ENCODE measurements around the gene IDH3A.

The IDH3A gene

DNA sequence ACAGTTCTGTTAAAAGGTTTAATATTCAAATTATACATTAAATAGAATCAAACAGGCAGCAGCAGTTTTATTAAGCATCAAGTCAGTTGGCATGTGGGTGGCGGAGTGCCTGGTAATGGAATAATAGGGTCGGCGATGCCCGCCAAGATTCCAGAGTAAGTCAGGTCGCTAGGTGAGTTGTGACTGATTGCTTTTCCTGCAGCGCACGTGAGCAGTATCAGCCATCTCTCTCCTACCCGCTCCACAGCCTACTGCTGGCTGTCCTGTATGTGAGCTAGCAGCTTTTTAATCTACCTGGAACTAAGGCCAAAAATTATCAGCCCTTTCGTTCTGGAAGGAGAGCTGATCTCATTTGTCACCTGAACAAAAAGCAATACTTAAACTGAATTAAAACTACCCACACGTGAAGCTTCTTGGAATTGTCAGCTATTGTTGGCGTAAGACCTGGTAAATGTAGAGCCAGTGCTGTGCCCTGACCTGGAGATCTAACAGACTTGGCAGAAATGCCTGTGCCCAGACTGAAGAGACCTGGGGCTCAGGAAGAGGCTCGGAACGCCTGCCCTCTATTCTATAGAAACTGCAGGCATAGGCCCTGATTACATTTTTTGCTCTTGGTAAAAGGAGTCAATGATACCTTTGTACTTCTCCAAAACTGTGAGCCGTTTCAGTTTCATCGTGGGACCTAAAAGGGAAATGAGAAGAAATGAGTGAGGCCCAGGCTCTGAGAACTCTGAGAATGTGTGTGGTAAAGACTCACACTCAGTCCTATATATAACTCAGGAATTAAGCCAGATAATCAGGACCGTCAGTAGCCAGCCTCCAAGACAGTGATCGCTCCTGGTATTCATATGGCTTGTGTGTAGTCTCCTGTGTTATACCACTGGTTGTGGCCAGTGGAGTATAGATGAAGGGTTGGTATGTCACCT lies 21.9 kb downstream of the IDH3A start:
- H3K9me3 Mint-ChIP-seq = no peaks in the 10 kb centered on the region
- H3K36me3 Mint-ChIP-seq = peaks cover 60% of the 10 kb centered on the region
- H3K4me3 Mint-ChIP-seq = no peak overlapping the region
- peaks cover 28% of the 10 kb centered on the region for H3K4me1 Mint-ChIP-seq
- DNase-seq (ENCODE audit: low spot score in 2 of 2) = peak in 1 of 2 donors; percentile 32
- ATAC-seq = no peak
- H3K27ac Mint-ChIP-seq = no peak overlapping the region

DNA sequence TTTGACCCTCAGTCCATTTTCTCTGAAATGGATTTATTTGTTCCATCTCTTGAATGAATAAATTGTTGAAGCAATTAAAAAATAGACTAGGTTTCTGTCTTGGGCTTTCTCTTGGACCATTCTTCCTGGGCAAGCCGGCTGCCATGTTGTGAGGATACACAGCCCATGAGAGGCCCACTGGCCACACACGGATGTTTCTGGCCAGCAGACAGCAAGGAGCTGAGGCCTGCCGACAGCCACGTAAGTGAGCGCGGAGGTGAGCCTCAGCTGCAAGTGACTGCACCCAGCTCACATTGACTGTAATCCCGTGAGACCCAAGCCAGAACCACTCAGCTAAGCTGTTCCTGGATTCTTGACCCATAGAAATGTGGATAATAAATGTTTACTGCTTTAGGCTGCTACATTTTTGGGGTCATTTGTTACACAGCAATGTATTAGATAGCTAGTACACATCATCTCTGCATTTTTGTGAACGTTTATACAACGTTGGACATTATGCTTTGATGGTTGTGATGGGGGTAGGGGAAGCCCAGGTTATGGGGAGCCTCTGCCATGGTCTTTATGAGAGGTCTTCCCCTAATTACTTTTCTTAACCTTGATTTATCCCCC lies 22.8 kb downstream of the IDH3A start:
- DNase-seq (ENCODE audit: low spot score in 2 of 2) (peak in 1 of 2 donors; percentile 23), ATAC-seq (no peak)
- Mint-ChIP-seq H3K9me3 (no peaks in the 10 kb centered on the region), H3K4me1 (peaks cover 28% of the 10 kb centered on the region), H3K27ac (no peak overlapping the region), H3K36me3 (peaks cover 51% of the 10 kb centered on the region), H3K4me3 (no peak overlapping the region)

DNA sequence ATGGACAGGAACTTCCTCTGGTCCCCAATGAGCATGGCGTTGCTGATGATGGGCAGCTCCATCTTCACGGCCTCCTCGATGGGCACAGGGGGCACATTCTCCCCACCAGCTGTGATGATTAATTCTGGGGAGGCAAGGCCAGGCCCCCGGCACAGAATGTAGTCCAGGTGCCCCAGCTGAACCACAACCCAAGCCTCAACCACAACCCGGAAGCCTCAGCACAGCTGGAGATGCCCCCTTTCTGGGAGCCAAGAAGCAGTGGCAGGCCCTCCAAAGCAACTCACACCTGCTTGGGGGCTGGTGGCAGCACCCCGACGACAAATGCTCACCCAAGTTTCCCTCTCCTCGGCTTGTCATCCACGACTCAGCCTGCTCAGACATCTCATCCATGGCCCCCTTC lies 25.2 kb downstream of the IDH3A start:
- H3K27ac Mint-ChIP-seq = peak overlapping the region; percentile 3
- ATAC-seq (peak; percentile 50), DNase-seq (ENCODE audit: low spot score in 2 of 2) (no peak)
- H3K36me3 Mint-ChIP-seq = peaks cover 27% of the 10 kb centered on the region
- peaks cover 20% of the 10 kb centered on the region for H3K4me1 Mint-ChIP-seq
- H3K4me3 Mint-ChIP-seq = no peak overlapping the region
- H3K9me3 Mint-ChIP-seq = no peaks in the 10 kb centered on the region

DNA sequence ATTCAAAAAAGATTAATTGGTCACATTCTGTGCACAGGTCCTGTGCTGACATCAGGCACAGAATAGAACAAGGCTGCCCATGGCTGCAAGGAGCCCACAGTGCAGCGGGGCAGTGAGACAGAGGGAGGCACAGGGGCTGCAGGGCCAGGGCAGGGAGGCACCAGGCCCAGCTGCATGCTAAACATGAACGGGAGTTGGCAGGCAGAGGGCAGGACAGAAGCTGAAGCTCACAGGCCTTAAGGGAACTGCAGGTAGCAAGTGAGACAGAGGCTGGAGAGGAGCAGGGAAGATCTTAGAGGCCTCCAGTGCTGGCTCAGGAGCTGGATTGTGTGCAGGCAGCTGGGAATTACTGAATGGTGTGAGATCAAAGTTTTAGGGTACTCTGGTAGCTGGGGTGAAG lies 26.2 kb downstream of the IDH3A start:
- Mint-ChIP-seq H3K27ac (no peak overlapping the region), H3K4me1 (peaks cover 20% of the 10 kb centered on the region), H3K4me3 (no peak overlapping the region), H3K36me3 (peaks cover 18% of the 10 kb centered on the region), H3K9me3 (no peaks in the 10 kb centered on the region)
- ATAC-seq (no peak), DNase-seq (ENCODE audit: low spot score in 2 of 2) (peak in 1 of 2 donors; percentile 43)

DNA sequence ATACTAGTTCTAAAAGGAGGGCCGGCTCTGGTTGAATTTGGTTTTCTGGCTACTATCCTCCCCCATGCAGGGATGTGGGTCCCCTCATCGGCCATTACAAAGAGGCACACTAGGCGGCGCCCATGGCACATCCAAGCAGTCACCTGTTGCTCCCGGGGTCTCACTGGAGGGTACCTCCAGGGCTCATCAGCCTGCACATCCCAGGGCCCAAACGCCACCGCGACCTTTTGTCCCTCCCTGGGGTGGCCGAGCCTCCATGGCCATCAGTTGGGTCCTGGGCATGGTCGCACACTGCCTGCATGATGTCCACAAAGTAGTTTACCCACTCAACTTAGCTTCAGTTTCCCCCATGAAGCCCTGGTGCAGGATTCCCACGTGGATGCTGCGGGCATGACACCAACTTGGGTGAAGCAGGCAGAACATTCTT lies 28.3 kb downstream of the IDH3A start:
- peak; percentile 24 to 73 for DNase-seq (ENCODE audit: low spot score in 2 of 2)
- no peak overlapping the region for H3K4me3 Mint-ChIP-seq
- peaks cover 20% of the 10 kb centered on the region for H3K4me1 Mint-ChIP-seq
- H3K9me3 Mint-ChIP-seq = no peaks in the 10 kb centered on the region
- peaks cover 5% of the 10 kb centered on the region for H3K36me3 Mint-ChIP-seq
- peak; percentile 54 for ATAC-seq
- H3K27ac Mint-ChIP-seq = no peak overlapping the region

DNA sequence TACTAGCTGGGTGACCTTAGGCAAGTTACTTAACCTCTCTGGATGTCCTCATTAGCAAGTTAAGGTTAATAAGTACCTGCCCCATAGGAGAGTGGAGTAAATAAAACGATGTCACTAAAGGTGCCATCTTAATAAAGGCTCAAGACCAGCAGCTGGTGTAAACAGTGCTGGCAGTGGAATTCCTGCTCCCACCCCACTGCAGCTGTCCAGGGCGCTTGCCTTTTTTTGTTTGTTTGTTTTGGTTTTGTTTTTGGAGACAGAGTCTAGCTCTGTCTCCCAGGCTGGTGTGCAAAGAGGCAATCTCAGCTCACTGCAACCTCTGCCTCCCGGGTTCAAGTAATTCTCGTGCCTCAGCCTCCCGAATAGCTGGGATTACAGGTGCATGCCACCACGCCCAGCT lies 28.9 kb downstream of the IDH3A start:
- no peak for DNase-seq (ENCODE audit: low spot score in 2 of 2)
- no peak for ATAC-seq
- Mint-ChIP-seq H3K4me1 (peaks cover 20% of the 10 kb centered on the region), H3K9me3 (no peaks in the 10 kb centered on the region), H3K27ac (no peak overlapping the region), H3K4me3 (no peak overlapping the region), H3K36me3 (no peaks in the 10 kb centered on the region)

DNA sequence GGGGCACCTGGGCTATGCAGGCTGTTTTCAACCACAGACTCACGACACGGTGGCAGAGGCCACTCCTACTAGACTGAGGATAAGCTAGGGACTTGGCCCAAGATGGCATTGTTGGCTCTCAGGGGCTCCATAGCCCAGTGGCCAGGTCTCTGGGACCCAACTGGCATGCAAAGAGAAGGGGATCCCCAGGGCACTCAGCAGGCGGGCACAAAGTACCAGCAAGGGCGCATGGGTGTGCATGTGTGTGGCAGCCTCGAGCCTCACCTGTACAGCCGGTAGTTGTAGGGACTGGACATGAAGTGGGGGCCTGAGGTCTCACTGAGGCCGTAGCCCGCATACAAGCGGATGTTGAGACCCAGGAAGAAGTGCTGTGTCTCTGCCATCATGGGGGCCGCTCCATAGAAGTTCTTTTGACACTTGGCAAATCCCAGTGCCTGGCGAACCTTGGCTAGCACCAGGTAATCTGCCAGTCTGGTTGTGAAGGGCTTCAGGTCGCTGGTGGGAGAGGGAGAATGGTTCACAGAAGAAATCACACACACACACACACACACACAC lies 30.2 kb downstream of the IDH3A start:
- peaks cover 10% of the 10 kb centered on the region for H3K4me1 Mint-ChIP-seq
- H3K27ac Mint-ChIP-seq = no peak overlapping the region
- no peaks in the 10 kb centered on the region for H3K36me3 Mint-ChIP-seq
- ATAC-seq = no peak
- no peaks in the 10 kb centered on the region for H3K9me3 Mint-ChIP-seq
- H3K4me3 Mint-ChIP-seq = no peak overlapping the region
- DNase-seq (ENCODE audit: low spot score in 2 of 2) = peak in 1 of 2 donors; percentile 36

DNA sequence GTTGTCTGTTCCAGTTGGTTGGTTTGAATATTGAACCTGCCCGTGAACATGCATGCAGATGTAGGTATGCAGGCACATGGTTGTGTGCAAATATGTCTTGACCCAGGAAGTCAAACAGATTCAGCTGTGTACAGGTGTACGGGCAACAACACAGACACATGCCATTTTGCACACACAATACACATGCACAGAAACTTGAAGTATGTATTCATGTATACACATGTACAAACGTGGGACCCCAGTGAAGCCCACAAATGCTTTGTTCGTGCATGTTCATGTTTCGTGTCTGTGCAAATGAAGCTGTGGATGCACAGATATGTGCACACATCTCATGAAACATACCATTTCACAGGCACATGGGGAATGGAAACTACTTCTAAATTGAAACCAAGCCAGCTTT lies 30.7 kb downstream of the IDH3A start:
- peaks cover 4% of the 10 kb centered on the region for H3K4me1 Mint-ChIP-seq
- DNase-seq (ENCODE audit: low spot score in 2 of 2) = peak in 1 of 2 donors; percentile 35

DNA sequence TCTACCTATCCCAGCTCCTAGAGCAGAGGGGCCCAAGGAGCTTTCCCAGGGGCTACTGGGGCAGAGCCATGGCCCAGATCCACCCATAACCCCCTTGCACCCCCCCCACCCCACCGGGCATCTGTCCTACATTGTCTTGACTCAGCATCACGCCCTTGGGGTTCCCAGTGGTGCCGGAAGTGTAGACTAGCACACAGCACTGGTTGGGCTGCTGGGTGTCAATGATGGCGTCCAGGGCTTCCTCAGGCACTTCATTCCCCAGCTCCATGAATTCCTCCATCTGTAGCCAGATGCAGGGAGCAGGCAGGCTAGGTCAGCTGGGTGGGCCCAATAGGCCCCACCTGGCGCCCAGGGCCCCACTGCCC lies 33.2 kb downstream of the IDH3A start:
- H3K4me1 Mint-ChIP-seq = no peaks in the 10 kb centered on the region
- no peak overlapping the region for H3K4me3 Mint-ChIP-seq
- ATAC-seq (no peak), DNase-seq (ENCODE audit: low spot score in 2 of 2) (no peak)
- no peaks in the 10 kb centered on the region for H3K36me3 Mint-ChIP-seq
- no peaks in the 10 kb centered on the region for H3K9me3 Mint-ChIP-seq
- no peak overlapping the region for H3K27ac Mint-ChIP-seq

More for the DNA sequence above, 30.7 kb downstream of the IDH3A start:
- Mint-ChIP-seq H3K4me3 (no peak overlapping the region), H3K9me3 (no peaks in the 10 kb centered on the region), H3K27ac (no peak overlapping the region), H3K36me3 (no peaks in the 10 kb centered on the region)
- ATAC-seq = no peak

DNA sequence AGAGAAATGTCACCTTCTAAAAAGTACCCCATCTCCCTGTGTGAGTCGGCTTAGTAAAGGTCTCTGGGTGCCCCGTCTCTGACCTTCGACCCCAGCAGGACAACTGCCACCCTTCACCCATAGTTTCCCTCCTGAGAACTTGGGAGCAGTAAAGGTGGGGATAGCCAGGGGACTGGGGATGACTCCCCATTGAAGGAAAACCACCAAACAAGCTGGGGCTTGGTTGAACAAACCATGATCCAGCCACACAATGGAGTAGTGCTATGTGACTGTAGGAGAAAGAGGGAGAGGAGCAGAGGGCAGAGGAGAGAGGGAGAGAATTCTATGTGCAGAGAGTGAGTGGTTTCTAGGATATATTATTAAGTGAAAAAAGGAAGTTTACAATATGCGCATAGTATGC lies 33.7 kb downstream of the IDH3A start:
- no peak for ATAC-seq
- Mint-ChIP-seq H3K36me3 (no peaks in the 10 kb centered on the region), H3K27ac (no peak overlapping the region), H3K4me1 (no peaks in the 10 kb centered on the region), H3K9me3 (no peaks in the 10 kb centered on the region), H3K4me3 (no peak overlapping the region)
- DNase-seq (ENCODE audit: low spot score in 2 of 2) = no peak

DNA sequence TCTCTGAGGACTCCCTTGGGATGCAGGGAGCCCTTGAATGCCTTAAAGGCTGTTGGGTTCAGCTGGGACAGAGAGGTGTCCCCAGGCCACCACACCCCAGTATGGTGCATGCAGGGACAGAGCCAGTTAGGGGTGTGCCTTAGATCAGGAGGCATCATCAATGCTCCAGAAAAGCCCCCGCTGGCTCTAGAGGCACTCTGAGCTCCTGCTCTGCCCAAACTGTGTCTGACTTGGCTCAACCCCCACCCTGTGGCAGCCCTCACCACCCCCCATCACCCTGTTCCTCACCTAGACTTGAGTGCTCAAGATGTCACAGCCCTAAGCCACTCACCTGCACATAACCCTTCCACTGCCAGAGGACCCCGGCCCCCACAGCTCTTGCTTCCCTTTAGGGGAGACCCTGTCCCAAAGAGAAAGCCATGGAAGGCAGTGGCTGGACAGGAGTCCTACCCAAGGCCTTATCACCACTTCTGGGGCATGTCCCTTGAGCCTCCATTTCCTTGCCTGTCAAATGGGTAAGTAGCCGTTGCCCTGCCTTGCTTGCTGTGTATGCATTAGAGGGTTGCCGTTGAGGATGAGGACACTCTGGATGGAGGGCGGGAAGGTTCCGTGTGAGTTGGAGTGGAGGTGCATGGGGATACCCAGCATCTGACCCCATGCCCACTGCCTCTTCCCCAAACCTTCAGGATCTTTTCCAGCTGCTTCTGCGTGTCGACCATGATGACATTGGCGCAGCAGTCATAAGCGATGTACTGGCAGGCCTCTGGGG lies 43.8 kb downstream of the IDH3A start:
- Mint-ChIP-seq H3K4me3 (no peak overlapping the region), H3K36me3 (no peaks in the 10 kb centered on the region), H3K27ac (no peak overlapping the region)

DNA sequence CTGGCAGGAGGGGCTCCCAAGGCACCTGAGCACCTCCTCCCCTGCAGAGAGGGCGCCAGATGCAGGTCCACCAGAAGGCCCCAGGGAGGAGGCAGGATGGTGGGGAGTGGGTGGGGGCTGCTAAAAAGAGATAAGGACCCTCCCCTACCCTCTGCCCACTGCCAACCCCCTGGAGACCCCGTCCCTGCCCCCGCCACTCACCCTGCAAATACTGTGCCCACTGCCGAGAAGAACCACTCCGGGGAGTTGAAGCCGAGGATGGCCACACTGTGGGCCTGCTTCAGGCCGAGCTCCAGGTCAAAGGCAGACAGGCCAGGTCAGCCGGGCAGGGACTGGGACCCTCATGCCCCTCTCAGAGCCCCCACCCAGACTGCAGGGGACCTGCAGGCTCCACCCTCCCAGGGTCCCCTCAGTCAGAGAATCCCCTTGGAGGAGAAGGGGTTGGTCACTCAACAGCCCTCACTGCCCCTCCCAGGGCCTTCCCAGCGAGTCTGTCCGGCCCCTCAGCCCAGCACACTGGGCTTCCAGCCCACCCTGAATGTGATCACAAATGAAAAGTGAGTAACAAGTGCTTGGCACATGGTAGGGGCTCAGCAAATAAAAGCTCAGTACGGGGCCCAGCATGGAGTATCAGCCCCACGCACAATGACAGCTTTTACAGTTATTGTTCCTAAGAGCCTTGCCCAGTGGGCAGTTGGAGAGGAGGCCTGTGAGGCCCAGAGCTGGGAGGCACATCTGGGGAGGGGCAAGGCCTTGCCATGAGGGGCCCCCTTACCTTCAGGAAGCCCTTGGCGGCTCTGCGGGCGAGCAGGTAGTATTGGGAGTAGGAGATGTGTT lies 44.8 kb downstream of the IDH3A start:
- ATAC-seq (no peak), DNase-seq (ENCODE audit: low spot score in 2 of 2) (no peak)
- H3K9me3 Mint-ChIP-seq = peaks cover 5% of the 10 kb centered on the region
- no peaks in the 10 kb centered on the region for H3K4me1 Mint-ChIP-seq
- no peaks in the 10 kb centered on the region for H3K36me3 Mint-ChIP-seq
- no peak overlapping the region for H3K4me3 Mint-ChIP-seq
- no peak overlapping the region for H3K27ac Mint-ChIP-seq

More for the DNA sequence above, 43.8 kb downstream of the IDH3A start:
- Mint-ChIP-seq H3K9me3 (peaks cover 5% of the 10 kb centered on the region), H3K4me1 (no peaks in the 10 kb centered on the region)
- no peak for DNase-seq (ENCODE audit: low spot score in 2 of 2)
- ATAC-seq = peak; percentile 24

DNA sequence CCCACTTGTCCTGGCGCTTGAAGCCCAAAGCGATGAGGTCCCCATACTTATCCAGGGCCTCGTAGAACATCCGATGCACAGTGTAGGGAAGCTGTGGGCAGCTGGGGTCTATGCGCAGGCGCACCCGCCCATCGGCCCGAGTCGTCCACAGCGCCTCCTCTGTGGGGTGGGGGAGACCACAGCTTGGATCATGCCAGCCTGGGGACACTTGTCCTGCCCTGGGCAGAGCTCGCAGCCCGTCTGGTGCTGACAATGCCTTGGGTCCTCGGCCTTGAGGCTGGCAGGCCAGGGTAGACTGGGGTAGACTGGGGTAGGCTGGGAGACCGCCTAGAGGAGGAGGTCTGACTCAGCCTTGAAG lies 45.4 kb downstream of the IDH3A start:
- Mint-ChIP-seq H3K4me1 (no peaks in the 10 kb centered on the region), H3K27ac (no peak overlapping the region), H3K36me3 (no peaks in the 10 kb centered on the region), H3K9me3 (peaks cover 5% of the 10 kb centered on the region), H3K4me3 (no peak overlapping the region)
- DNase-seq (ENCODE audit: low spot score in 2 of 2) (no peak), ATAC-seq (peak; percentile 20)

DNA sequence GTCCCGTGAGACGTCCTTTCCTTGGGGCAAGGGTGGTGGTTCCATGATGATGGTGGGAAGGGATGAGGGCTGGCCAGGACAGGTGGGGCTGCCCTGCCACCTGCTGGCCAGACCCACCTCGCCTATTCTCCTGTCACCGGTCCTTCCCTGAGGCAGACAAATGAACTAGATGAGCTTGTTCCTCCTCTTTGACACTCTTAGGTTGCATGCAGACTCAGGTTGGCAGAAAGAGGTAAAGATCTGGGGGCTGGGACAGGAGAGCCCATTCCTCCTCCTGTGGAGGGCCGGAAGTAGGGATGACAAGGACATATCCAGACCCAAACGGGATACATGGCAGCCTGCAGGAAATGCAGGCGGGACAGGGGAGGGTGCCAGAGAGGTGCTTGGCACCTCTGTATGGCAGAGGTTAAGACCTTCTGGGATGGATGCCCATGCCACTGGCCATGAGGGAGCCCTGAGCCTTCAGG lies 46.6 kb downstream of the IDH3A start:
- Mint-ChIP-seq H3K9me3 (peaks cover 2% of the 10 kb centered on the region), H3K4me3 (no peak overlapping the region), H3K4me1 (no peaks in the 10 kb centered on the region), H3K27ac (no peak overlapping the region), H3K36me3 (no peaks in the 10 kb centered on the region)
- DNase-seq (ENCODE audit: low spot score in 2 of 2) (peak; percentile 17 to 63), ATAC-seq (peak; percentile 76)

All from stimulated activated effector memory CD8-positive, alpha-beta T cell treated with anti-CD3 and anti-CD28 coated beads, Interleukin-12 subunit alpha, Interleukin-12 subunit beta, amount 100 ng/mL, for 72 hours (primary cell).